Activated T-helper 9 cell treated with anti-CD3 and anti-CD28 coated beads, Interleukin-2, amount 50 U/mL, for 16 hours (primary cell): Measurements from ENCODE around the gene GAS6.
"Not testable (repeated sequence)": the region's sequence is repeated elsewhere in the genome, so short reads cannot be mapped to it uniquely, and the experiment has no call there.

Experiments used
- DNase-seq: peaks from one replicate; pipeline ENCODE4 v3.0.0-alpha.2; 2020; ENCODE audit warnings: low read depth

The GAS6 gene

GRCh38 chr13:113837560-113838355, 26.1 kb downstream of the GAS6 start:
- no peak for DNase-seq

DNA sequence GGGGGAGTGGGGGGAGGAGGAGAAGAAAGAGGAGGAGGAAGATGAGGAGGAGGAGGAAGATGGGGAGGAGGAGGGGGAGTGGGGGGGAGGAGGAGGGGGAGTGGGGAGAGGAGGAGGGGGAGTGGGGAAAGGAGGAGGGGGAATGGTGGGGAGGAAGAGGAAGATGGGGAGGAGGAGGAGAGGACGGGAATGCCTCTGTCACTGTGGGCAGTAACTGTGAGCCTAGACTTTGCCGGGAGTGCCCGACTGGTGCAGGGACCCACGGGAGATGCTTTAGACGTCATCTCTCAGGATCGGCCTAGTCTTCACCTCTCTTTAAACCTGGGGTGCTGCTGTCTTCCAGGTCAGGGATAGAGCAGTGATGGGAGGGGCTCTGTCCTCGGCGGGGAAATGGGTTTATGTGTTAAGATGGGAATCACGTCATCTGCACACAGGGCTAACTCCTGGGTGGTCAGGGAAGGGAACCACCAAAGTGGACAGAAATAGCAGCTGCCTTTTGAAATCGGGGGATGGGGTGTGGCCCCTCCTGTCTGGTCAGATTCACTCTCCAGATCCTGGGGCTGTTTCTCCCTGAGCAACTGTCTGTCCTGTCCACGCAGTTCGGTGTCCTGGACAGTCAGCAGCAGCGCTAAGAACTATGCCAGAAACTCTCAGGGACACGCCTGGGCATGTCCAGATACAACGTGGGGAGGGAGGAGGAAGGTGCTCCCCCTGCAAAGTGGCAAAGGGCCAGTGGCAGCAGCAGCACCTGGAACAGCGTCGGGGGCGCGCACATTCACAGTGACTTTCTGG, 26.9 kb downstream of the GAS6 start:
- DNase-seq: no peak

DNA sequence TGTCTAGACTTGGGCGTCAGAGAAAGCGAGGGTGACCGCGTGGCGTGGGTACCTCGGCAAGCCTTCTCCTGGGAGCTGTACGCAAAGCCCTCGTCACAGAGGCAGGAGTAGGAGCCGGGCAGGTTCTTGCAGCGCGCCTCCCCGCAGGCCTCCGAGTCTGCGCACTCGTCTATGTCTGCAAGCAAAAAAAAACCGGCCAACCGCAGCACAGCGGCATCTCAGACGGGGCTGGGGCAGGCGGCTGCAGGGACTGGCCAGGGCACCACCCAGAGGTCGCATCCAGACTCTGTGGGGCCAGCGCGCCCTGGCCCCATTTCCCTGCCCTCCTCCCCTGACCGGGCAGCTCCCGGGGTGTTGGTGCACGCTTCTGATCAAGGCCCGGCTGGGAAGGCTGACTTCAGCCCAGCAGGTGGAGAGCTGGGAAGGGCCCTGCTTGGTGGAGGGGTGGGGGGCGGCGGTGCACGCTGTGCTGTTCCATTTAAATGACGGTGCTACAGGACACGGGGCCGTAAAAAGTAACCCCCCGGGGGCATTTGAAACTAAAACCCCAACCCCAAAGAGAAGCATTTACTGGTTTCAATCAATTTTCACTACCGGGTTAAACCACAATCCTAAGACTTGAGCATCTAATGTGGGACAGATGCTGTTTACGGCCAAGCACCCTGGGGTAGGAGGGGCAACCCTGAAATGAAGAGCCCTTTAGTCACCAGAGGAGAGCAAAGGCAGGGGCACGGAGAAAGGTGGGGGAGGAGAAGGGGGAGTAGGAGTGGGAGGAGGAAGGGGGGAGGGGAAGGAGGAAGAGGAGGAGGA, 28.2 kb downstream of the GAS6 start:
- DNase-seq: no peak

GRCh38 chr13:113834496-113835200, 29.2 kb downstream of the GAS6 start:
- DNase-seq: no peak

DNA sequence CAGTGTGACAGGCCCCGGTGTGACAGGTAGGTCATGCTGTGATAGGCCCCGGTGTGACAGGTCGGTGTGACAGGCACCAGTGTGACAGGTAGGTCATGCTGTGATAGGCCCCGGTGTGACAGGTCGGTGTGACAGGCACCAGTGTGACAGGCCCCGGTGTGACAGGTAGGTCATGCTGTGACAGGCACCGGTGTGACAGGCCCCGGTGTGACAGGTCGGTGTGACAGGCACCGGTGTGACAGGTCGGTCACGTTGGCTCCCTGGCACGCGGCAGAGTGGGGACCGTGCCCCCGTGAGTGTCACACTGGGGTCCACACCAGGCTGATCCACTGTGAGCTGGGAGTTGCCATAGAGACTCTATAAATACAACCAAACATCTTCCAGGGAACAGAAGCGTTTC, 29.9 kb downstream of the GAS6 start:
- DNase-seq: not testable (repeated sequence)

DNA sequence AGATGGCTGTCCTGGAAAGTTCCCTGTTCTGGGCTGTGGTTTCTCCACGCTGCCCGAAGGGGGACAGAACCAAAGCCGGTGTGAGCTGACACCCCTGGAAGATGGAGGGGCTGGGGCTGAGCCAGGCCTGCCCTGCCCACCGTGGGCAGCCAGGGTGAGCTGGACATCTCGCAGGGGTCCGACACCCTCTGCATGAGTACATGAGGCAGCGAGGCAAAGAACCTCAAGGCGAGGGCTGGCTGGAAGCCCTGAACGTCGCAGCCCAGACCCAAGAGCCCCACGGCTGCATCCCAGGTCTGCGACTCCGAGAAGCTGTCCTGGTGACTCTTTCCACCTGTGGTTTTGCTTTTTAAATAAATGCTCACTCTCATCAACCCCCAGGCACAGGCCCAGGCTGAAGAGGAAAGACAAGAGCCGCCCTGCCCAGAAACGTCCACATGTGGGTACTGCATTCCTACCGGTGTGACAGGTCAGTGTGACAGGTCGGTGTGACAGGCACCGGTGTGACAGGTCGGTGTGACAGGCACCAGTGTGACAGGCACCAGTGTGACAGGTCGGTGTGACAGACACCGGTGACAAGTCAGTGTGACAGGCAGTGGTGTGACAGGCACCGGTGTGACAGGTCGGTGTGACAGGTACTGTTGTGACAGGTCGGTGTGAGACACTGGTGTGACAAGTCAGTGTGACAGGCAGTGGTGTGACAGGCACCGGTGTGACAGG, 30.6 kb downstream of the GAS6 start:
- no peak for DNase-seq

DNA sequence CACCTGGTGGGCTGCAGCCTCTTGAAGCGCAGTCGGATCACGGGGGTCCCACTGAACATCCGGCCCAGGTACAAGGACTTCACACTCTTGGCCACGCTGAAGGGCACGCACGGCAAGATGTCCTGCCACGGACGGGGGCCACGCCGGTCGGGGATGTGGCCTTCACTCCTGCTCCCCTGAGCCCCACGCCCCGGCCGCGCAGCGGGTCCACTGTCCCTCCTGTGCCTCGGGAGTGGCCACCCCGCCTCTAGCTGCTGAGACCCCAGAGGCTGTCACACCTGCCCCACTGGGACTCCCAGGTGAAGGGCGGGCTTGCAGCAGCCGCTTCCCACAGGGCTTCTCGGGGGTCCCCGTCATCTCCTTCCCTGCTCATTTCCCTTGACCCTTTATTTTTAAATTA, 31.2 kb downstream of the GAS6 start:
- DNase-seq: no peak

GRCh38 chr13:113832205-113832604, 31.7 kb downstream of the GAS6 start:
- no peak for DNase-seq

DNA sequence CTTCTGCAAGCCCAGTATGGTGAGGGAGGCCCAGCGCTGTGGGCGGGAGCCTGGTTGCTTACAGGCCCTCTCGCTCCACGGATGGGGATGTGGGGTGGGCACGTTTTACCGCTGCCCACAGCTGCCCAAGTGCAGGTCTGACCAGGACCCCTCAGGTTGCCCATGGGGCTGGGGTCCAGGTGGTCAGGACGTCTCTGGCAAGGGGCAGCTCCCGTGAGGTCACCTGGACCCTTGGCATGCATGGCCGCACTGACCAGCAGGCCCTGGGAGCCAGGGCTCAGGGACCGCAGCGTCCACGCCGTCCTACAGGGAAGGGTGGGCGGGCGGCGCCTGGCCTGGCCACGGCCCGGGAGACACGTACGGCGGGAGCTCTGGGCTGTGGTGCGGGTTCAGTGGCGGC, 32.8 kb downstream of the GAS6 start:
- DNase-seq: no peak

- not testable (repeated sequence) for DNase-seq
Observed at GRCh38 chr13:113830426-113830950, 33.4 kb downstream of the GAS6 start.

DNA sequence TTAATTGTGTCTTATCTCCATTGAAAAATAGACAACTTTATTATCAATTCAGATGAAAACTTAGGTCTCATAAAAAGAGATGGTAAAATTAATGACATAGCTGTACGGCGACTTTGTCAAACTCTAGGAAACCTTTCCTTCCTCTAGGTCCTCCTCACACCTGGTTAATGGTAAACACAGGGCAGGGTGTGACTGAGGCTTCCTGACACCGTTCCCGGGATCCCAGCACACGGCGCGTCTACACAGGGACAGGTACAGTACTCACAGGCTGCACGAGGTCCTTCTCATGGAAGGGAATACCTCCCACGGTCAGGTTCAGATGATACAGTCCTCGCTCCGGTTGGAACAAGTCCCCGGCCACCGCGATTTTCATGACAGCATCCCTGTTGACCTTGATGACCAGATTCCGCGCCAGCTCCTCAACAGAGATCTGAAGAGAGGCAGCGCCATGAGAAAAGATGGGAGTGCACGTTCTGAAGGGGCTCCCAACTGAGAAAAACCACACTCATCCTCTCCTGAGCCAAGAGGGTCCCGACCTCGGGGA, 35.5 kb downstream of the GAS6 start:
- no peak for DNase-seq

GRCh38 chr13:113827021-113827420, 36.9 kb downstream of the GAS6 start:
- no peak for DNase-seq

DNA sequence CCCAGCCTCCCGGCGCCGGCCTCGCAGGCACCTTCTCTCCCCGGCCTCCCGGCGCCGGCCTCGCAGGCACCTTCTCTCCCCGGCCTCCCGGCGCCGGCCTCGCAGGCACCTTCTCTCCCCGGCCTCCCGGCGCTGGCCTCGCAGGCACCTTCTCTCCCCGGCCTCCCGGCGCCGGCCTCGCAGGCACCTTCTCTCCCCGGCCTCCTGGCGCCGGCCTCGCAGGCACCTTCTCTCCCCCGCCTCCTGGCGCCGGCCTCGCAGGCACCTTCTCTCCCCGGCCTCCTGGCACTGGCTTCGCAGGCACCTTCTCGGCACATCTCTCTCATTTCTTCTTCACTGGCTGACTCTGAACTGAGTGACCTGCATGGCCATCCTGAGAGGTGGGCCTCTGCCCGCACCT, 37.4 kb downstream of the GAS6 start:
- DNase-seq: not testable (repeated sequence)

DNA sequence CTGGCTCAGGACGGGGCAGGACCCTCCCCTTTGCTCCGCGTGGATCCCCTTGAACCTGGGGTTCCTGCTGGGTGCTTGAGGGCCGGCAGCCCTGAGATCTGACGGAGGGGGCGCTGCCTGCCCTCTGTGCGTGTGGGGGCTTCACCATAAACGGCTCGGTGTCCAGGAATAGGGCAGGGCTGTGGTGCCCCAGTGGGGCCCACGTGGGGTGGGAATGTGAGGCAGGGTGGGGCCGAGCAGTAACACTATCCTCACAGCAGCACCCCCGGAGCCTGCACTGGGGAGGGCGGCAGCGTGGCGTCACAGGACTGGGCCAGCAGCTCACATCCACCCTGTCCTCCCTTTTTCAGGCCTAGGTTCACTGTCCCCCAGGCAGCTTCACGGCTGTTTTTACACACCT, 38.0 kb downstream of the GAS6 start:
- no peak for DNase-seq

DNA sequence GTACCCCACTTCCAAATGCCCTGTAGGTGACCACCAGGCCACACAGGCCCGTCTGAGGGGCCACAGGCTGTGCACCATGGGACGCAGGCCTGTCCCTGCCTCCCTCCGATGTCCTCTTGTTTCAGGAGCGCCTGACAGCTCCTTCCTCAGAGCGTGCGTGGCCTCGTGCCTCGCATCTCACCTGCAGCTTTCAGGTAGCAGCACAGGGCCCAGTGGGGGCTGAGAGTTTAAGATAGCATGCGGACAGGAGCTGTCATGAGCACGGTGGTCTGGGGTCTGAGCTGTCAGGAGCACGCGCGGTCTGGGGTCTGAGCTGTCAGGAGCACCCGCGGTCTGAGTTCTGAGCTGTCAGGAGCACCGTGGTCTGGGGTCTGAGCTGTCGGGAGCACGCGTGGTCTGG, 40.1 kb downstream of the GAS6 start:
- DNase-seq: no peak

- no peak for DNase-seq
Observed at GRCh38 chr13:113822956-113823744, 40.7 kb downstream of the GAS6 start.

DNA sequence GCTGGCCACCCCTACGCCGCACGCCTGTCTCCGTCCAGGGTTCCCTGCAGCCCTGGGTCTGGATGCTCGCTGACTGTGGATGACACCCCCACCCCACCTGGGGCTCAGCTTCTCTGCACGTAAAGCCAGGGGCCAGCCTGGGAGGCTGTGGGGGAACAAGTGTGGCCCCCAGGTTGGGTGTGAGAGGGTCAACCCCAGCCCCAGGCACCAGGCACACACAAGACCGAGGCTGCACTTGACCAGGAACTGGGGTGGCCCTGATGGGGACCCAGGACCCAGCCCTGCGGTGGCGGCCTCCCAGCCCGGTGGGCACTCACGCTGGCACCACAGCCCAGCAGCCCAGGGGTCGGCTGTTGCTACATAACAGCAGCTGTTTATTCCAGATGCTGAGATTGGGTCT, 41.6 kb downstream of the GAS6 start:
- no peak for DNase-seq

GRCh38 chr13:113821847-113822246, 42.0 kb downstream of the GAS6 start:
- no peak for DNase-seq

DNA sequence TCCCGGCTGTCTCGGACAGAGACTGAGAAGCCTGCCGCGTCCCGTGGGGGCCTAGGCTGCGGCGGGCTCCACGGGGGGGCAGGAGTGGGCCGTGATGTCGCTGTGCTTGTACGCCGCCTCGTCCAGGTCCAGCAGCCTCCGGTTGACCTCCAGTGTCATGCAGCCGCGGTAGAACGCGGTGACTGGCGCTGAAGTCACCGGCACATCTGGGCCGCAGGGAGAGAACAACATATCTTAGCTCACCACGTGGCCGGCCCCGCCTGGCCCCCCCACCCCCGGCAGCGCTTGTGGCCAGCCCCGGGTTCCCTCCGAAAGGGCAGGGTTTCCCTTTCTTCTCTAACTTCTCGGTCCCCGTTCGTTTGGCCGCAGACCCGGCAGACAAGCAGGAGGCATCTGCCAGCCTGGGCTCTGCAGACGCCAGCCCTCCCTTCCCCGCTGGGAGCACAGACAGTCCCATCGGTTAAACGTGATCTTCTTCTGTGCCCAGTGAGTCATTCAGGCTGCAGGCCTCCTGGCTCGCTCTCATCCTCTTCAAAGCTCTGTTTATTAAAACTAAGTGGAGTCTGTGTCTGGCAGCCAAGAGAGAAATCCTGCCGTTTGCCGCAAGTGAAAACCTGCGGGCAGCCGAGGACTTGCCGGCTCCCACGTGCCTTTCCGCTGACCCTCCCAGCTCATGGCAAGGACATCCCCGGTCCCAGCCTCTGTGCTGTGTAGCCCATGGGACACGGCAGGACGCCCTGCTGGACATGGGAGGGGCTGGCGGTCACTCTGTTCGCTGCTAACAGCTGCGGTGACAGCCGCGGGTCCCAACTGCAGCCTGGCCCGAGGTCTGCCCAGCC, 42.8 kb downstream of the GAS6 start:
- DNase-seq: no peak
